ENCODE data around the gene ATP11A. TPM values are rescaled to one million over a fixed set of nuclear protein-coding genes. Genes with fewer than 3 reads are reported as not detected.

Gene ATP11A
- total RNA-seq, 2 donors from 2014 or later = 122 to 140 TPM

GRCh38 chr13:112729408-112729807 is 39.6 kb downstream of the ATP11A start:
- H3K27ac Mint-ChIP-seq = peak overlapping the region; percentile 2
- no peak overlapping the region for H3K9ac ChIP-seq (ENCODE audit: extremely low read depth, low read length, poor library complexity, severe bottlenecking)
- peak; percentile 44 for DNase-seq

GRCh38 chr13:112730157-112730671 is 40.4 kb downstream of the ATP11A start:
- Histone ChIP-seq H3K9ac (ENCODE audit: extremely low read depth, low read length, poor library complexity, severe bottlenecking) (no peak overlapping the region), H3K27ac (ENCODE audit: low read depth, low read length) (no peak overlapping the region), H3K4me1 (ENCODE audit: control insufficient read depth, insufficient read depth, low read length) (peaks cover 7% of the 10 kb centered on the region), H3K27me3 (ENCODE audit: control insufficient read depth, insufficient read depth, low read length, poor library complexity, severe bottlenecking) (no peaks in the 10 kb centered on the region), H3K9me3 (ENCODE audit: control insufficient read depth, low read length) (no peaks in the 10 kb centered on the region), H3K4me3 (ENCODE audit: low read length) (no peak overlapping the region), H3K36me3 (ENCODE audit: control insufficient read depth, insufficient read depth, low read length) (peaks cover 8% of the 10 kb centered on the region)
- Mint-ChIP-seq H3K27ac (no peak overlapping the region), H3K4me3 (no peak overlapping the region), H3K27me3 (ENCODE audit: insufficient read depth) (no peaks in the 10 kb centered on the region), H3K36me3 (ENCODE audit: low read depth) (peaks cover 1% of the 10 kb centered on the region), H3K4me1 (peaks cover 65% of the 10 kb centered on the region), H3K9me3 (no peaks in the 10 kb centered on the region)
- peak; percentile 41 for DNase-seq
- WGBS, 2 experiments (ENCODE audit: insufficient coverage in 1 of 2, insufficient read length in 1 of 2) = 93 to 94% methylated on average over 14 to 21 of the region's 21 CpGs
- TF ChIP-seq CTCF (conservative IDR thresholded peaks at IDR 0.05) = no peak

More at GRCh38 chr13:112729408-112729807, 39.6 kb downstream of the ATP11A start:
- Mint-ChIP-seq H3K9me3 (no peaks in the 10 kb centered on the region), H3K36me3 (ENCODE audit: low read depth) (peaks cover 1% of the 10 kb centered on the region), H3K27me3 (ENCODE audit: insufficient read depth) (no peaks in the 10 kb centered on the region), H3K4me3 (no peak overlapping the region), H3K4me1 (peaks cover 57% of the 10 kb centered on the region)
- H3K27me3 ChIP-seq (ENCODE audit: control insufficient read depth, insufficient read depth, low read length, poor library complexity, severe bottlenecking) = no peaks in the 10 kb centered on the region
- no peaks in the 10 kb centered on the region for H3K9me3 ChIP-seq (ENCODE audit: control insufficient read depth, low read length)
- H3K4me1 ChIP-seq (ENCODE audit: control insufficient read depth, insufficient read depth, low read length) = peaks cover 7% of the 10 kb centered on the region
- 93 to 95% methylated on average over 22 of the region's 22 CpGs for WGBS, 2 experiments (ENCODE audit: insufficient coverage in 1 of 2, insufficient read length in 1 of 2)
- H3K27ac ChIP-seq (ENCODE audit: low read depth, low read length) = no peak overlapping the region
- peaks cover 8% of the 10 kb centered on the region for H3K36me3 ChIP-seq (ENCODE audit: control insufficient read depth, insufficient read depth, low read length)
- TF ChIP-seq CTCF (conservative IDR thresholded peaks at IDR 0.05) = no peak
- no peak overlapping the region for H3K4me3 ChIP-seq (ENCODE audit: low read length)

- Mint-ChIP-seq H3K27me3 (ENCODE audit: insufficient read depth) (no peaks in the 10 kb centered on the region), H3K4me3 (no peak overlapping the region), H3K4me1 (peaks cover 61% of the 10 kb centered on the region), H3K36me3 (ENCODE audit: low read depth) (no peaks in the 10 kb centered on the region), H3K27ac (no peak overlapping the region), H3K9me3 (no peaks in the 10 kb centered on the region)
- 89 to 91% methylated on average over 17 to 19 of the region's 20 CpGs for WGBS, 2 experiments (ENCODE audit: insufficient coverage in 1 of 2, insufficient read length in 1 of 2)
- no peak overlapping the region for H3K4me3 ChIP-seq (ENCODE audit: low read length)
- H3K36me3 ChIP-seq (ENCODE audit: control insufficient read depth, insufficient read depth, low read length) = peaks cover 8% of the 10 kb centered on the region
- no peaks in the 10 kb centered on the region for H3K27me3 ChIP-seq (ENCODE audit: control insufficient read depth, insufficient read depth, low read length, poor library complexity, severe bottlenecking)
- H3K27ac ChIP-seq (ENCODE audit: low read depth, low read length) = no peak overlapping the region
- peaks cover 7% of the 10 kb centered on the region for H3K4me1 ChIP-seq (ENCODE audit: control insufficient read depth, insufficient read depth, low read length)
- DNase-seq = no peak
- no peak for TF ChIP-seq CTCF (conservative IDR thresholded peaks at IDR 0.05)
- H3K9ac ChIP-seq (ENCODE audit: extremely low read depth, low read length, poor library complexity, severe bottlenecking) = no peak overlapping the region
- H3K9me3 ChIP-seq (ENCODE audit: control insufficient read depth, low read length) = no peaks in the 10 kb centered on the region
Observed at GRCh38 chr13:112731667-112732616, 42.1 kb downstream of the ATP11A start.

Measured in endodermal cell (in vitro differentiated cells).